Measurements from ENCODE around the gene PCDHB8.
"Not testable (repeated sequence)": the region's sequence is repeated elsewhere in the genome, so short reads cannot be mapped to it uniquely, and the experiment has no call there.

PCDHB8 gene

DNA sequence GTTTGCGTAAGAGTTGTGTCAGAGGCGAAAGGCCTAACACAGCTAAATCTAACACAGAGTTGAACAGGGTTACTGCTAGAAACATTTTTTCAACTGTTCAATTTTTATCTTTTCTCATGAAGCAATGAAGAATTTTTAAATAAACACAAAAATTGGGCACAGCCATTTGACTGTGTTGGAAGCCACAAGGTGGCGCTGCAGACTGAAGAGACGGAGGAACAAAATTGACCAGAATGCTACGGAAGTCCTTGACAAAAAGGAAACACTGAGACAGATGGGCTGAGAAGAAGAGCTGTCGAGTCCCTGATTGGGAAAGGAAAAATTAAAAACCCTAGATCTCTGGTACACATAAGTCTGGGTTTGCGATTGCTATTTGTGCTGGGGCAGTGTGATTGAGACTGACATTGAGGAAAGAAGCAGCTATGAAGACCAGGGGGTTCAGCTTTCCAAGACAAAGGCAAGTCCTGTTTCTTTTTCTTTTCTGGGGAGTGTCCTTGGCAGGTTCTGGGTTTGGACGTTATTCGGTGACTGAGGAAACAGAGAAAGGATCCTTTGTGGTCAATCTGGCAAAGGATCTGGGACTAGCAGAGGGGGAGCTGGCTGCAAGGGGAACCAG is 9.4 kb downstream of the PCDHB8 start, which contains the start of gene PCDHB9:
TSS of gene PCDHB9 (plus strand) at position 265 of the 616 bp plus-strand sequence. CDS start at position 423, 158 bp downstream.
- H3K4me3 ChIP-seq (ENCODE audit: low read length): no peak within 1 kb of the TSS
- no CpG with 5 or more reads among the region's 9 CpGs for WGBS (ENCODE audit: insufficient coverage, insufficient read length)
- H3K4me1 ChIP-seq (ENCODE audit: control insufficient read depth, insufficient read depth, low read length): no peaks in the 10 kb centered on the region
- no peaks in the 10 kb centered on the region; the same call in 1 of the 2 replicates for H3K9me3 ChIP-seq (ENCODE audit: control insufficient read depth, insufficient read depth, low read length)
- H3K36me3 ChIP-seq (ENCODE audit: control insufficient read depth, insufficient read depth, low read length): no peaks in the 10 kb centered on the region
- DNase-seq (ENCODE audit: low read depth, low spot score): no peak
- H3K27ac ChIP-seq (ENCODE audit: low read length): no peak within 1 kb of the TSS
- H3K27me3 ChIP-seq (ENCODE audit: control insufficient read depth, insufficient read depth, low read length): no peaks in the 10 kb centered on the region

DNA sequence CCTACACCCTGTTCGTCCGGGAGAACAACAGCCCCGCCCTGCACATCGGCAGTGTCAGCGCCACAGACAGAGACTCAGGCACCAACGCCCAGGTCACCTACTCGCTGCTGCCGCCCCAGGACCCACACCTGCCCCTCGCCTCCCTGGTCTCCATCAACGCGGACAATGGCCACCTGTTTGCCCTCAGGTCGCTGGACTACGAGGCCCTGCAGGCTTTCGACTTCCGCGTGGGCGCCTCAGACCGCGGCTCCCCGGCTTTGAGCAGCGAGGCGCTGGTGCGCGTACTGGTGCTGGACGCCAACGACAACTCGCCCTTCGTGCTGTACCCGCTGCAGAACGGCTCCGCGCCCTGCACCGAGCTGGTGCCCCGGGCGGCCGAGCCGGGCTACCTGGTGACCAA is 11.1 kb downstream of the PCDHB8 start:
- H3K27me3 ChIP-seq (ENCODE audit: control insufficient read depth, insufficient read depth, low read length); DNase-seq (ENCODE audit: low read depth, low spot score): not testable (repeated sequence)

DNA sequence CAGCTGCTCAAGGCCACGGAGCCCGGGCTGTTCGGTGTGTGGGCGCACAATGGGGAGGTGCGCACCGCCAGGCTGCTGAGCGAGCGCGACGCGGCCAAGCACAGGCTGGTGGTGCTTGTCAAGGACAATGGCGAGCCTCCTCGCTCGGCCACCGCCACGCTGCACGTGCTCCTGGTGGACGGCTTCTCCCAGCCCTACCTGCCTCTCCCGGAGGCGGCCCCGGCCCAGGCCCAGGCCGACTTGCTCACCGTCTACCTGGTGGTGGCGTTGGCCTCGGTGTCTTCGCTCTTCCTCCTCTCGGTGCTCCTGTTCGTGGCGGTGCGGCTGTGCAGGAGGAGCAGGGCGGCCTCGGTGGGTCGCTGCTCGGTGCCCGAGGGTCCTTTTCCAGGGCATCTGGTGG is 11.5 kb downstream of the PCDHB8 start:
- not testable (repeated sequence) for H3K36me3 ChIP-seq (ENCODE audit: control insufficient read depth, insufficient read depth, low read length); H3K9me3 ChIP-seq (ENCODE audit: control insufficient read depth, insufficient read depth, low read length); H3K4me1 ChIP-seq (ENCODE audit: control insufficient read depth, insufficient read depth, low read length); DNase-seq (ENCODE audit: low read depth, low spot score); H3K4me3 ChIP-seq (ENCODE audit: low read length); H3K27me3 ChIP-seq (ENCODE audit: control insufficient read depth, insufficient read depth, low read length); H3K27ac ChIP-seq (ENCODE audit: low read length)
- WGBS (ENCODE audit: insufficient coverage, insufficient read length): no CpG with 5 or more reads among the region's 35 CpGs

More for the DNA sequence above, 11.1 kb downstream of the PCDHB8 start:
- not testable (repeated sequence) for H3K36me3 ChIP-seq (ENCODE audit: control insufficient read depth, insufficient read depth, low read length); H3K4me3 ChIP-seq (ENCODE audit: low read length); H3K4me1 ChIP-seq (ENCODE audit: control insufficient read depth, insufficient read depth, low read length); H3K9me3 ChIP-seq (ENCODE audit: control insufficient read depth, insufficient read depth, low read length); H3K27ac ChIP-seq (ENCODE audit: low read length)
- WGBS (ENCODE audit: insufficient coverage, insufficient read length): no CpG with 5 or more reads among the region's 37 CpGs

DNA sequence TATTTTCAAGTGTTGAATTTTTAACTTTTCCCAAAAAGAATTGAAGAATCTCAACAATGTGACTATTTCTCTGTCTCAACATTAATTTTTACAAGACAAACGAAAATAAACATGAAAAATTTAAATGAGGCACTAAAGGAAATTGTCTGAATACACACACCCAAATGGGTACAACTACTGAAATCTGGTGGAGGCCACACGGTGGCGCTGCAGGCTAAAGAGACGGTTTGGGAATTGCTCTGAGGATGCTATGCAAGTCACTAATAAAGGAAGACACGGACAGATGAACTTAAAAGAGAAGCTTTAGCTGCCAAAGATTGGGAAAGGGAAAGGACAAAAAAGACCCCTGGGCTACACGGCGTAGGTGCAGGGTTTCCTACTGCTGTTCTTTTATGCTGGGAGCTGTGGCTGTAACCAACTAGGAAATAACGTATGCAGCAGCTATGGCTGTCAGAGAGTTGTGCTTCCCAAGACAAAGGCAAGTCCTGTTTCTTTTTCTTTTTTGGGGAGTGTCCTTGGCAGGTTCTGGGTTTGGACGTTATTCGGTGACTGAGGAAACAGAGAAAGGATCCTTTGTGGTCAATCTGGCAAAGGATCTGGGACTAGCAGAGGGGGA is 14.6 kb downstream of the PCDHB8 start, which contains the start of gene PCDHB10:
TSS of gene PCDHB10 (plus strand) at position 244 of the 616 bp plus-strand sequence. CDS start at position 444, 200 bp downstream.
- Histone ChIP-seq H3K36me3 (ENCODE audit: control insufficient read depth, insufficient read depth, low read length) (no peaks in the 10 kb centered on the region), H3K27me3 (ENCODE audit: control insufficient read depth, insufficient read depth, low read length) (no peaks in the 10 kb centered on the region), H3K4me1 (ENCODE audit: control insufficient read depth, insufficient read depth, low read length) (no peaks in the 10 kb centered on the region), H3K27ac (ENCODE audit: low read length) (no peak within 1 kb of the TSS), H3K9me3 (ENCODE audit: control insufficient read depth, insufficient read depth, low read length) (no peaks in the 10 kb centered on the region; the same call in 1 of the 2 replicates), H3K4me3 (ENCODE audit: low read length) (no peak within 1 kb of the TSS)
- no CpG with 5 or more reads among the region's 10 CpGs for WGBS (ENCODE audit: insufficient coverage, insufficient read length)
- DNase-seq (ENCODE audit: low read depth, low spot score): no peak

DNA sequence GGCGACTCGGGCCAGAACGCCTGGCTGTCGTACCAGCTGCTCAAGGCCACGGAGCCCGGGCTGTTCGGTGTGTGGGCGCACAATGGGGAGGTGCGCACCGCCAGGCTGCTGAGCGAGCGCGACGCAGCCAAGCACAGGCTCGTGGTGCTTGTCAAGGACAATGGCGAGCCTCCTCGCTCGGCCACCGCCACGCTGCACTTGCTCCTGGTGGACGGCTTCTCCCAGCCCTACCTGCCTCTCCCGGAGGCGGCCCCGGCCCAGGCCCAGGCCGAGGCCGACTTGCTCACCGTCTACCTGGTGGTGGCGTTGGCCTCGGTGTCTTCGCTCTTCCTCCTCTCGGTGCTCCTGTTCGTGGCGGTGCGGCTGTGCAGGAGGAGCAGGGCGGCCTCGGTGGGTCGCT is 16.7 kb downstream of the PCDHB8 start:
- not testable (repeated sequence) for H3K4me1 ChIP-seq (ENCODE audit: control insufficient read depth, insufficient read depth, low read length); H3K9me3 ChIP-seq (ENCODE audit: control insufficient read depth, insufficient read depth, low read length); H3K27me3 ChIP-seq (ENCODE audit: control insufficient read depth, insufficient read depth, low read length); H3K36me3 ChIP-seq (ENCODE audit: control insufficient read depth, insufficient read depth, low read length); H3K27ac ChIP-seq (ENCODE audit: low read length); H3K4me3 ChIP-seq (ENCODE audit: low read length); DNase-seq (ENCODE audit: low read depth, low spot score)
- no CpG with 5 or more reads among the region's 37 CpGs for WGBS (ENCODE audit: insufficient coverage, insufficient read length)

DNA sequence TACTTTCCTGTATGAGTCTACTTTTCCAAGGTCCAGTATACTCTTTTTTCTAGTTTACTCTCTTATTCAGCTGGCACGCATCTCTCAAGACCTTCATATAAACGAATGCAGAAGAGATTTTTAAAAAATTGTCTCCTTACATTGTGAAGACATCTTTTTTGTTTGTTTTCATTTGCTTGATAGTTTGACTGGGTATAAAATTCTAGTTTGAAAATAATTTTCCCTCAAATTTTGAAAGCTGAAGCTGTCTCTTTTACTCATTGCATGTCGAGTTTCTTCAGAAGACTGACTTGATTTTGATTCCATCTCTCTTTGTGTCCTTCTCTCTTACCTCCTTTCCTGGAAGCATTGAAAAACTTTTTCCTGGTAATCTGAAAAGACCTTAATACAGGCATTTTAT is 18.8 kb downstream of the PCDHB8 start:
- Histone ChIP-seq H3K27me3 (ENCODE audit: control insufficient read depth, insufficient read depth, low read length) (no peaks in the 10 kb centered on the region), H3K36me3 (ENCODE audit: control insufficient read depth, insufficient read depth, low read length) (no peaks in the 10 kb centered on the region), H3K4me3 (ENCODE audit: low read length) (no peak overlapping the region), H3K9me3 (ENCODE audit: control insufficient read depth, insufficient read depth, low read length) (no peaks in the 10 kb centered on the region), H3K4me1 (ENCODE audit: control insufficient read depth, insufficient read depth, low read length) (no peaks in the 10 kb centered on the region), H3K27ac (ENCODE audit: low read length) (no peak overlapping the region)
- no peak for DNase-seq (ENCODE audit: low read depth, low spot score)
- WGBS (ENCODE audit: insufficient coverage, insufficient read length): no CpG with 5 or more reads among the region's 3 CpGs

DNA sequence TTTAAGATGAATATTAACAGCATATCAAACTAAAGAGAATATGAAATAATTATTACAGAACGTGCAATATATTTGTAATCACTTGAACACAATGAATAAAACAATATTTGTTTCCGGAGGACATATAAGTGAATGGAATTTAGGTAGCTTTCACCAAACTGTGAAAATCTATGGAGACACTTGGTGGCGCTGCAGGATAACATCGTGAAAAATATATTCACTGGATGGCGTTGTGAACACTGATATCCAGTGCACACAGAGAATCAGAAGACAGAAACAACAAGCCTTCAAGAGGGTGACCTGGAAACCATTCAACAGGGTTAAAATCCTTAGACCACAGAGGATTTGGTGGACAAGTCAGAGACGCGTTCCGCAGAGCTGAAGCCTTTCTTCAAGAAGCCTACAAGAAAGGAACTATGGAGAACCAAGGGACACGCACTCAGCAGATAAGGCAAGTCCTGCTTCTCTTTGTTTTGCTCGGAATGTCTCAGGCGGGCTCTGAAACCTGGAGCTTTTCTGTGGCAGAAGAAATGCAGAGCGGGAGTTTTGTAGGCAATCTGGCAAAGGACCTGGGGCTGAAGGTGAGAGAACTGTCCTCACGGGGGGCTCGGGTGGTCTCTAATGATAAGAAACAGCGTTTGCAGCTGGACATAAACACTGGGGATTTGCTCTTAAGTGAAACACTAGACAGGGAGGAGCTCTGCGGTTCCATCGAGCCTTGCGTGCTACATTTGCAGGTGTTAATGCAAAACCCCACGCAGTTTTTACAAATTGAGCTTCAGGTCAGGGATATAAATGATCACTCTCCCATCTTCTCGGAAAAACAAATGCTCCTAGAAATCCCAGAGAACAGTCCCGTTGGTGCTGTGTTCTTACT is 22.0 kb downstream of the PCDHB8 start, which contains the start of gene PCDHB11:
TSS of gene PCDHB11 (plus strand) at position 269 of the 877 bp plus-strand sequence. CDS start at position 417, 148 bp downstream.
- Histone ChIP-seq H3K36me3 (ENCODE audit: control insufficient read depth, insufficient read depth, low read length) (no peaks in the 10 kb centered on the region), H3K4me3 (ENCODE audit: low read length) (no peak within 1 kb of the TSS), H3K9me3 (ENCODE audit: control insufficient read depth, insufficient read depth, low read length) (no peaks in the 10 kb centered on the region), H3K27ac (ENCODE audit: low read length) (no peak within 1 kb of the TSS), H3K4me1 (ENCODE audit: control insufficient read depth, insufficient read depth, low read length) (no peaks in the 10 kb centered on the region), H3K27me3 (ENCODE audit: control insufficient read depth, insufficient read depth, low read length) (no peaks in the 10 kb centered on the region)
- no CpG with 5 or more reads among the region's 21 CpGs for WGBS (ENCODE audit: insufficient coverage, insufficient read length)
- no peak for DNase-seq (ENCODE audit: low read depth, low spot score)

DNA sequence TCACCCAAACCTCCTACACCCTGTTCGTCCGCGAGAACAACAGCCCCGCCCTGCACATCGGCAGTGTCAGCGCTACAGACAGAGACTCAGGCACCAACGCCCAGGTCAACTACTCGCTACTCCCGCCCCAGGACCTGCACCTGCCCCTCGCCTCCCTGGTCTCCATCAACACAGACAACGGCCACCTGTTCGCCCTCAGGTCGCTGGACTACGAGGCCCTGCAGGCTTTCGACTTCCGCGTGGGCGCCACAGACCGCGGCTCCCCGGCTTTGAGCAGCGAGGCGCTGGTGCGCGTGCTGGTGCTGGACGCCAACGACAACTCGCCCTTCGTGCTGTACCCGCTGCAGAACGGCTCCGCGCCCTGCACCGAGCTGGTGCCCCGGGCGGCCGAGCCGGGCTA is 23.5 kb downstream of the PCDHB8 start:
- not testable (repeated sequence) for H3K27ac ChIP-seq (ENCODE audit: low read length); H3K9me3 ChIP-seq (ENCODE audit: control insufficient read depth, insufficient read depth, low read length); DNase-seq (ENCODE audit: low read depth, low spot score); H3K4me3 ChIP-seq (ENCODE audit: low read length); H3K4me1 ChIP-seq (ENCODE audit: control insufficient read depth, insufficient read depth, low read length); H3K27me3 ChIP-seq (ENCODE audit: control insufficient read depth, insufficient read depth, low read length); H3K36me3 ChIP-seq (ENCODE audit: control insufficient read depth, insufficient read depth, low read length)
- no CpG with 5 or more reads among the region's 38 CpGs for WGBS (ENCODE audit: insufficient coverage, insufficient read length)

DNA sequence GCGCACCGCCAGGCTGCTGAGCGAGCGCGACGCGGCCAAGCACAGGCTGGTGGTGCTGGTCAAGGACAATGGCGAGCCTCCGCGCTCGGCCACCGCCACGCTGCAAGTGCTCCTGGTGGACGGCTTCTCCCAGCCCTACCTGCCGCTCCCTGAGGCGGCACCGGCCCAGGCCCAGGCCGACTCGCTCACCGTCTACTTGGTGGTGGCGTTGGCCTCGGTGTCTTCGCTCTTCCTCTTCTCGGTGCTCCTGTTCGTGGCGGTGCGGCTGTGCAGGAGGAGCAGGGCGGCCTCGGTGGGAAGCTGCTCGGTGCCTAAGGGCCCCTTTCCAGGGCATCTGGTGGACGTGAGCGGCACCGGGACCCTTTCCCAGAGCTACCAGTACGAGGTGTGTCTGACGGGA is 24.1 kb downstream of the PCDHB8 start:
- not testable (repeated sequence) for H3K9me3 ChIP-seq (ENCODE audit: control insufficient read depth, insufficient read depth, low read length); H3K36me3 ChIP-seq (ENCODE audit: control insufficient read depth, insufficient read depth, low read length); H3K4me3 ChIP-seq (ENCODE audit: low read length); H3K27ac ChIP-seq (ENCODE audit: low read length); H3K4me1 ChIP-seq (ENCODE audit: control insufficient read depth, insufficient read depth, low read length); DNase-seq (ENCODE audit: low read depth, low spot score); H3K27me3 ChIP-seq (ENCODE audit: control insufficient read depth, insufficient read depth, low read length)
- no CpG with 5 or more reads among the region's 35 CpGs for WGBS (ENCODE audit: insufficient coverage, insufficient read length)

DNA sequence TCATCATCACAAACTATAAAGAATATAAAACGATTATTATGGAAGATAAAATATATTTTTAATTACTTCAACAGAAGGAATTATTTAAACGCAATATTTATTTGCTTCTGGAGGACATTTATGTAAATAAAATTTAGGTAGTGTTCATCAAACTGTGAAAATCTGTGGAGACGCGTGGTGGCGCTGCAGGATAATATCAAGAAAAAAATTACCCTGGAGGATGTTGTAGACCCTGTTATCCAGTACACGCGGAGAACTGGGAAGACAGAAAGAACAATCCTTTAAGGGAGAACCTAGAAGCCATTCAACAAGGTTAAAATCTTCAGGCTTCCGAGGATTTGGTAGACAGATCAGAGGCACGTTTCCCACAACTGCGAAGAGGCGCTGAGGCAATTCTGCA is 30.9 kb downstream of the PCDHB8 start, which contains the start of gene PCDHB12:
TSS of gene PCDHB12 (plus strand) at position 242 of the 400 bp plus-strand sequence. CDS start 189 bp downstream, outside the sequence.
- DNase-seq (ENCODE audit: low read depth, low spot score): no peak

More for the DNA sequence above, 30.9 kb downstream of the PCDHB8 start, which contains the start of gene PCDHB12:
- no CpG with 5 or more reads among the region's 11 CpGs for WGBS (ENCODE audit: insufficient coverage, insufficient read length)
- no peaks in the 10 kb centered on the region for H3K9me3 ChIP-seq (ENCODE audit: control insufficient read depth, insufficient read depth, low read length)
- no peaks in the 10 kb centered on the region for H3K36me3 ChIP-seq (ENCODE audit: control insufficient read depth, insufficient read depth, low read length)
- H3K4me1 ChIP-seq (ENCODE audit: control insufficient read depth, insufficient read depth, low read length): no peaks in the 10 kb centered on the region
- no peaks in the 10 kb centered on the region for H3K27me3 ChIP-seq (ENCODE audit: control insufficient read depth, insufficient read depth, low read length)
- H3K27ac ChIP-seq (ENCODE audit: low read length): no peak within 1 kb of the TSS
- H3K4me3 ChIP-seq (ENCODE audit: low read length): no peak within 1 kb of the TSS
